Astrocyte (in vitro differentiated cells and primary cell): ENCODE results near the gene BIN2. TPM values are rescaled to one million over a fixed set of nuclear protein-coding genes. Genes with fewer than 3 reads are reported as not detected.
A peak's percentile ranks its signal among the peaks of the same experiment; 100 is the strongest.

Experiments
- DNase-seq: peaks from one replicate; pipeline ENCODE4 v3.0.0-alpha.2; 2010; ENCODE audit warnings: low read depth
- FAIRE-seq: peaks from 2 replicates; lab custom pipeline; 2011; peaks lifted over from hg19 to GRCh38; lab: Jason Lieb, UNC
- H2AFZ ChIP-seq: 2 replicates; pipeline ENCODE4 v1.6.0; 2012; ENCODE audit warnings: low read depth, low read length, inconsistent platforms
- H3K27ac ChIP-seq: 2 replicates; pipeline ENCODE4 v1.5.1; 2011; ENCODE audit warnings: low read depth, low read length, inconsistent platforms
- H3K27me3 ChIP-seq: 2 replicates; pipeline ENCODE4 v1.6.0; 2011; ENCODE audit warnings: low read length, inconsistent platforms; ENCODE audit not compliant: insufficient read depth
- H3K36me3 ChIP-seq: 2 replicates; pipeline ENCODE4 v1.5.1; 2011; ENCODE audit warnings: low read length, inconsistent platforms; ENCODE audit not compliant: insufficient read depth
- H3K4me1 ChIP-seq: 2 replicates; pipeline ENCODE4 v1.5.1; 2011; ENCODE audit warnings: low read length, inconsistent platforms; ENCODE audit not compliant: insufficient read depth
- H3K4me2 ChIP-seq: 2 replicates; pipeline ENCODE4 v1.6.0; 2012; ENCODE audit warnings: low read length, inconsistent platforms
- H3K4me3 ChIP-seq: 2 replicates; pipeline ENCODE4 v1.5.1; 2011; ENCODE audit warnings: low read depth, mild to moderate bottlenecking, low read length, inconsistent platforms; ENCODE audit not compliant: insufficient read depth
- H3K79me2 ChIP-seq: 2 replicates; pipeline ENCODE4 v1.6.0; 2012; ENCODE audit warnings: mild to moderate bottlenecking, low read length, inconsistent platforms; ENCODE audit not compliant: insufficient read depth
- H3K9ac ChIP-seq: 2 replicates; pipeline ENCODE4 v1.6.0; 2012; ENCODE audit warnings: mild to moderate bottlenecking, low read length, inconsistent platforms
- H3K9me3 ChIP-seq: 2 replicates; pipeline ENCODE4 v1.5.1; 2012; ENCODE audit warnings: low read depth, mild to moderate bottlenecking, low read length, inconsistent platforms; ENCODE audit not compliant: insufficient read depth
- H4K20me1 ChIP-seq: 2 replicates; pipeline ENCODE4 v1.6.0; 2012; ENCODE audit warnings: low read length, inconsistent platforms; ENCODE audit not compliant: insufficient read depth
- H3K27ac Mint-ChIP-seq: one replicate; pipeline ENCODE4 v1.8.0; 2021; ENCODE audit warnings: mild to moderate bottlenecking, mixed read lengths; ENCODE audit not compliant: unreplicated experiment
- H3K27me3 Mint-ChIP-seq: one replicate; pipeline ENCODE4 v1.8.0; 2021; ENCODE audit warnings: low read depth, mixed read lengths; ENCODE audit not compliant: unreplicated experiment
- H3K36me3 Mint-ChIP-seq: one replicate; pipeline ENCODE4 v1.8.0; 2021; ENCODE audit warnings: low read depth, mixed read lengths; ENCODE audit not compliant: unreplicated experiment
- H3K4me1 Mint-ChIP-seq: one replicate; pipeline ENCODE4 v1.8.0; 2021; ENCODE audit warnings: low read depth, mixed read lengths; ENCODE audit not compliant: unreplicated experiment
- H3K4me3 Mint-ChIP-seq: one replicate; pipeline ENCODE4 v1.8.0; 2021; ENCODE audit warnings: mild to moderate bottlenecking, moderate library complexity, mixed read lengths; ENCODE audit not compliant: unreplicated experiment
- H3K9me3 Mint-ChIP-seq: one replicate; pipeline ENCODE4 v1.8.0; 2021; ENCODE audit warnings: mild to moderate bottlenecking, mixed read lengths; ENCODE audit not compliant: unreplicated experiment
- EZH2 ChIP-seq: IDR thresholded peaks from 2 replicates; pipeline ENCODE4 v1.6.1; 2012; ENCODE audit warnings: mild to moderate bottlenecking, low read length, inconsistent platforms; ENCODE audit not compliant: insufficient read depth
- total RNA-seq: library from RNA; stranded (reverse); gene quantifications from 2 replicates; pipeline ENCODE4 v1.2.1, GENCODE V29; 2021
- TF ChIP-seq, protein P1 (sequence below): IDR thresholded peaks from 2 replicates; pipeline ENCODE4 v1.5.1; 2011; ENCODE audit warnings: low read depth, mild to moderate bottlenecking, inconsistent platforms, low read length, moderate library complexity; ENCODE audit not compliant: insufficient read depth

Gene BIN2
- total RNA-seq, 1 donor from 2014 or later = not detected

DNA sequence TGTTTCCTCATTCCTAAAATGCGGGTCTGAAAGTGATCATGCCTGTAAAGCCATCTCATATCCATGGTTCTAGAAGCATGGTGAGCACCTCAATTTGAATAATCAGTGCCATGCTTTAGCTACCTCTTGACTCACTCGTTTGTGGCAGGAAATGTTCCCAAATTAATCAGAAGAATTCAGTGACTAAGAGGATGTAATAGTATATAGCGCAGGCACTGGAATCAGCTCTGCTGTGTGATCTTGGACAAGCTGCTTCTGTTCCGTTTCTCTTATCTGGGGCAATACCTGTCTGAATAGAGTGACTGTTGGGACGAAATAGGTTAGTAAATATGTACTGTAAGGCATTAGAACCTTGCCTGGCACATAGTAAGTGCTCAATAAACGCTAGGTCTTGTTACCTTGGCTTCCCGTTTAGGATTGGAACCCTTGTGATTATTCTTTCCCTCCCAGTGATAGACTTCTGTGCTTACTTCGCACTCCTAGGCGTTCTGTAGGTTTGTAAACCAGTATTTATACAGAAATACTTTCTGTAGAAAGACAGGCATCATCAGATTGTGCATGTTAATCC, 52.9 kb downstream of the BIN2 start:
- Mint-ChIP-seq H3K27ac (peak overlapping the region; percentile 67), H3K4me1 (peaks cover 5% of the 10 kb centered on the region), H3K36me3 (no peaks in the 10 kb centered on the region), H3K4me3 (peak overlapping the region; percentile 92), H3K9me3 (no peaks in the 10 kb centered on the region), H3K27me3 (peaks cover 7% of the 10 kb centered on the region)
- Histone ChIP-seq H3K9me3 (no peaks in the 10 kb centered on the region), H4K20me1 (no peaks in the 10 kb centered on the region), H3K4me1 (peaks cover 20% of the 10 kb centered on the region), H3K4me3 (peak overlapping the region; percentile 68), H3K79me2 (peaks cover 32% of the 10 kb centered on the region), H3K9ac (peak overlapping the region; percentile 82), H3K27me3 (no peaks in the 10 kb centered on the region), H2AFZ (peak overlapping the region; percentile 78), H3K27ac (peak overlapping the region; percentile 85), H3K36me3 (no peaks in the 10 kb centered on the region), H3K4me2 (peak overlapping the region; percentile 87)
- no peak for TF ChIP-seq EZH2
- FAIRE-seq (peak; percentile 74), DNase-seq (peak; percentile 87)

DNA sequence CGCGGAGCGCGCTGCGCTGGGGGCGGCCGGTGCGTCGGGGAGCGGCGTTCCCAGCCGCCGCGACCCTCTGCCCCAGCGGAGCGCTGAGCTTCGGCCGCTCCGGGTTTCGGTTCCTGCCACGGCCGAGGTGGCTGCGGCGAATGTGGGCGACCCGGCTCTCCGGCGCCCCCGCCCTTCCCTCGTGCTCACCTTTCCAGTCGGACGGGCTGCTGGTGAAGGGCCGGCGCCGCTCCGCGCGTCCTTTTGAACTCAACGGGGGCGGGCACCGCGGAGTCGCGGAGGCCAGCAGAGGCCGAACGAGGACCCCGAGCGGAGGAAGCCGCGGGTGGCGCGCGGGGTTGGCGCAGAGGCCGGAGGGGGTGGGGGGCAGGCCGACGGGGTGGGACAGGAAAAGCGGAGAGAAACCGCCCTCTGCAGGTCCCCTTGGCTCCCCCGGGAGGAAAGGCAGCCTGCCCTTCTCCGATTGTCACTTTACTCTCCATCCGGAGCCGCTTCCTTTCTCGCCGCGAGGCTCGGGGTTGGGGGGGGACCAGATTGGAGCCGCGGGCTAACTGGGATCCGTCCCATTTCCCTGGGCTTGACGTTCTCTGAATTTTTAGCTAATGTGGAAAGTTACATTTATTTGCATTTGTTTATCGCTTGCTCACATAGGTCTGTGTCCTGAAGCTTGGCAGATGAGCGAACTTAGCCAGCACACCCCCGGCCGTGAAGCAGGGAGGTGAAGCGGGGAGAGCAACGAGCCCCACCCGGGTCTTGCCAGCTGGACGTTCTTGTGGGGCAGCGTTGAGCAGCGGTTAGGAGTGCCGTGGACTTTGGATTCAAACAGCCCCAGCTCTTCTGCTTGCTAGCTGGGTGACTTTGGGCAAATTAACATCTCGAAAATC, 53.7 kb downstream of the BIN2 start, which contains the start of gene SMAGP:
TSS of gene SMAGP (minus strand) at position 349 of the 884 bp plus-strand sequence. CDS start 1,137 bp downstream, outside the sequence.
- no peak for FAIRE-seq
- peaks cover 20% of the 10 kb centered on the region for H3K4me1 ChIP-seq
- peak within 1 kb of the TSS; percentile 68 for H3K4me3 ChIP-seq
- Mint-ChIP-seq H3K27me3 (peaks cover 6% of the 10 kb centered on the region), H3K4me1 (peaks cover 5% of the 10 kb centered on the region), H3K4me3 (peak within 1 kb of the TSS; percentile 92), H3K27ac (peak within 1 kb of the TSS; percentile 67), H3K36me3 (no peaks in the 10 kb centered on the region), H3K9me3 (no peaks in the 10 kb centered on the region)
- peak within 1 kb of the TSS; percentile 87 for H3K4me2 ChIP-seq
- H3K27ac ChIP-seq = peak within 1 kb of the TSS; percentile 85
- H3K36me3 ChIP-seq = no peaks in the 10 kb centered on the region
- TF ChIP-seq, protein P1, sequence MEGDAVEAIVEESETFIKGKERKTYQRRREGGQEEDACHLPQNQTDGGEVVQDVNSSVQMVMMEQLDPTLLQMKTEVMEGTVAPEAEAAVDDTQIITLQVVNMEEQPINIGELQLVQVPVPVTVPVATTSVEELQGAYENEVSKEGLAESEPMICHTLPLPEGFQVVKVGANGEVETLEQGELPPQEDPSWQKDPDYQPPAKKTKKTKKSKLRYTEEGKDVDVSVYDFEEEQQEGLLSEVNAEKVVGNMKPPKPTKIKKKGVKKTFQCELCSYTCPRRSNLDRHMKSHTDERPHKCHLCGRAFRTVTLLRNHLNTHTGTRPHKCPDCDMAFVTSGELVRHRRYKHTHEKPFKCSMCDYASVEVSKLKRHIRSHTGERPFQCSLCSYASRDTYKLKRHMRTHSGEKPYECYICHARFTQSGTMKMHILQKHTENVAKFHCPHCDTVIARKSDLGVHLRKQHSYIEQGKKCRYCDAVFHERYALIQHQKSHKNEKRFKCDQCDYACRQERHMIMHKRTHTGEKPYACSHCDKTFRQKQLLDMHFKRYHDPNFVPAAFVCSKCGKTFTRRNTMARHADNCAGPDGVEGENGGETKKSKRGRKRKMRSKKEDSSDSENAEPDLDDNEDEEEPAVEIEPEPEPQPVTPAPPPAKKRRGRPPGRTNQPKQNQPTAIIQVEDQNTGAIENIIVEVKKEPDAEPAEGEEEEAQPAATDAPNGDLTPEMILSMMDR = no peak
- no peak for TF ChIP-seq EZH2
- no peaks in the 10 kb centered on the region for H3K27me3 ChIP-seq
- peak within 1 kb of the TSS; percentile 78 for H2AFZ ChIP-seq
- peak; percentile 25 for DNase-seq
- H3K9ac ChIP-seq = peak within 1 kb of the TSS; percentile 82
- peaks cover 38% of the 10 kb centered on the region for H3K79me2 ChIP-seq
- H3K9me3 ChIP-seq = no peaks in the 10 kb centered on the region
- H4K20me1 ChIP-seq = no peaks in the 10 kb centered on the region

DNA sequence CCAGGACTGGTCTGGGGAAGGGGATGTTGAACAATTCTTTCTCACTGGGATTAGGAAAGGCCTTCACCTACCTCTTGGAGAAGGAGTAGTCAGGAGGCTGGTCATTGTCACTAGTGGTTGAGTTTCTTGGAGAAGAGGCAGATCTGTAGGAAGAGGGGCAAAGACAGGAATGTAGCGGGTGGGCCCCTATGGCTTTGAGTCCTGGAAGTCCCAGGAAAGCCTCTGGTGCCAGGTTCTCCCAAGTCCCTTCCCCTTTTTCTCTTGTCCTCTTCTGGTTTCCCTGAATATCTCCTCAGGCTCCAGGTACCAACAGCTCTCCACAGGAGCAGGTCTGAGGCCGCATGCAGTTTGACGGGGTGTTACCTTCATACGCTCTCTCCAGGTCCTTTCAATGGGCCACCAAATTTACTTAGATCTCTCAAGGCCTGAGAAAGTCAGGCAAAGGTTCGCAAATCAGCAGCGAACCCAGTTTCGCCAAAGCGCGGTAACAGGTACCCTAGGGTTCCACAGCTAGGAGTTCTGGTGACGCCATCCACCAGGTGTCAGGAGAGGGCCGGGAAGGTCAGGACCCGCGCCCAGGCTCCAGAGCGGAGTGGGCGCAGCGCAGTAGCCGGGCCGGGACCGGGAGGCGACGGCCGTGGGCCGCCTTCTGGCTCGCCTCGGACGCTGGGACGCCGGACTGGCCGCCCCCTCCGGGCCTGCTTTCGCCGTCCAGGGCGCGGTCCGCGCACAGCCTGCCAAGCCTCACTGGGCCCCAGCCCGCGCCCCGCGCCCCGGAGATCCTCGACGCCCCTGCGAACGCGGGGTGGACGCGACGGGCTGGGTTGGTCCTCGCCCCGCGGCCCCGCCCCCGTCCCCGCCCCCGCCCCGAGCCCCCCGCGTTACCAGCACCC, 54.6 kb downstream of the BIN2 start:
- H3K27me3 Mint-ChIP-seq = peaks cover 5% of the 10 kb centered on the region
- H3K4me3 Mint-ChIP-seq = peak overlapping the region; percentile 82
- H4K20me1 ChIP-seq = no peaks in the 10 kb centered on the region
- no peaks in the 10 kb centered on the region for H3K27me3 ChIP-seq
- peak overlapping the region; percentile 82 for H3K9ac ChIP-seq
- H3K4me1 ChIP-seq = peaks cover 20% of the 10 kb centered on the region
- DNase-seq (peak; percentile 17), FAIRE-seq (no peak)
- no peaks in the 10 kb centered on the region for H3K36me3 ChIP-seq
- peak overlapping the region; percentile 44 for H3K27ac Mint-ChIP-seq
- peak overlapping the region; percentile 68 for H3K4me3 ChIP-seq
- H3K9me3 Mint-ChIP-seq = no peaks in the 10 kb centered on the region
- H3K4me1 Mint-ChIP-seq = peaks cover 5% of the 10 kb centered on the region
- TF ChIP-seq EZH2 = no peak
- TF ChIP-seq, protein P1 = peak; percentile 3
- H3K4me2 ChIP-seq = peak overlapping the region; percentile 87
- H2AFZ ChIP-seq = peak overlapping the region; percentile 78
- no peaks in the 10 kb centered on the region for H3K36me3 Mint-ChIP-seq
- no peaks in the 10 kb centered on the region for H3K9me3 ChIP-seq
- H3K27ac ChIP-seq = peak overlapping the region; percentile 85
- peaks cover 44% of the 10 kb centered on the region for H3K79me2 ChIP-seq
